K562 (cell line): Measurements from ENCODE around the gene MYO9A. TPM values are rescaled to one million over a fixed set of nuclear protein-coding genes. Genes with fewer than 3 reads are reported as not detected.

Experiments used
- CTCF ChIP-seq, 3 experiments: IDR thresholded peaks in 2 of 3; conservative IDR thresholded peaks in 1 of 3; 2 replicates each; pipeline ENCODE4 v1.5.1; 2011 to 2012; ENCODE audit warnings: low read length in 3 of 3, mild to moderate bottlenecking in 3 of 3, control low read depth in 2 of 3, improper control_type of control experiment in 1 of 3, inconsistent platforms in 1 of 3, low read depth in 1 of 3, mixed read lengths in 1 of 3, moderate library complexity in 1 of 3; ENCODE audit not compliant: insufficient read depth in 2 of 3
- IRF1 ChIP-seq: sonication (generic); formaldehyde crosslinking; IDR thresholded peaks from 2 replicates; pipeline ENCODE4 v1.8.0; 2022; ENCODE audit warnings: missing genetic modification reagents, mild to moderate bottlenecking, borderline replicate concordance
- MAZ ChIP-seq, 2 experiments: fragments of 450-650 bp in 1 of 2; sonication (generic) in 1 of 2; formaldehyde crosslinking; IDR thresholded peaks in 1 of 2; conservative IDR thresholded peaks in 1 of 2; 2 replicates each; pipeline versions ENCODE4 v1.4.0 to v1.5.0; 2020; ENCODE audit warnings: mild to moderate bottlenecking in 1 of 2, missing genetic modification reagents in 1 of 2
- SMC3 ChIP-seq: conservative IDR thresholded peaks from 2 replicates; pipeline ENCODE4 v1.6.1; 2011; ENCODE audit warnings: low read depth, low read length, improper control_type of control experiment; ENCODE audit not compliant: insufficient read depth
- STAG1 ChIP-seq: sonication (generic); formaldehyde crosslinking; IDR thresholded peaks from 2 replicates; pipeline ENCODE4 v1.5.0; 2020; ENCODE audit warnings: missing genetic modification reagents, borderline replicate concordance
- TARDBP ChIP-seq: fragments of 450-650 bp; IDR thresholded peaks from 2 replicates; pipeline ENCODE4 v1.6.1; 2016
- VEZF1 ChIP-seq: fragments of 200-800 bp; sonication (Bioruptor generic); IDR thresholded peaks from 2 replicates; pipeline ENCODE4 v1.6.1; 2017; ENCODE audit warnings: missing genetic modification characterization, missing compliant biosample characterization
- ZC3H11A ChIP-seq: IDR thresholded peaks from 2 replicates; pipeline ENCODE4 v1.6.1; 2012; ENCODE audit warnings: low read depth, low read length, improper control_type of control experiment
- polyA plus RNA-seq, 8 experiments: library from polyadenylated mRNA; depleted of rRNA in 4 of 8; stranded (reverse) in 5 of 8; unstranded in 3 of 8; fragments of >200 nt; fragmentation: Nextera tagmentation in 2 of 8; fragmentation: Illumina TruSeq in 1 of 8; extraction: Ambion mirVana in 2 of 8; extraction: Trizol in 1 of 8; gene quantifications; 2 replicates each; pipeline versions ENCODE4 v1.2.1 to v1.2.3, GENCODE V29; 2011 to 2014; ENCODE audit warnings: inconsistent platforms in 1 of 8, missing spikeins in 1 of 8
- total RNA-seq, 7 experiments: library from RNA; depleted of rRNA in 6 of 7; stranded (reverse); fragments of >200 nt in 6 of 7; fragmentation: Illumina TruSeq in 2 of 7; extraction: Trizol in 2 of 7; gene quantifications; 2 replicates each; pipeline versions ENCODE4 v1.2.1 to v1.2.3, GENCODE V29; 2011 to 2021; ENCODE audit warnings: low replicate concordance in 1 of 7

MYO9A gene
- total and polyA plus RNA-seq, 9 of the 15 experiments (the other 6 are each of a cell fraction or from before 2014, with no cell fraction given), result 1.9 to 15.4 (median 5.8) TPM

DNA sequence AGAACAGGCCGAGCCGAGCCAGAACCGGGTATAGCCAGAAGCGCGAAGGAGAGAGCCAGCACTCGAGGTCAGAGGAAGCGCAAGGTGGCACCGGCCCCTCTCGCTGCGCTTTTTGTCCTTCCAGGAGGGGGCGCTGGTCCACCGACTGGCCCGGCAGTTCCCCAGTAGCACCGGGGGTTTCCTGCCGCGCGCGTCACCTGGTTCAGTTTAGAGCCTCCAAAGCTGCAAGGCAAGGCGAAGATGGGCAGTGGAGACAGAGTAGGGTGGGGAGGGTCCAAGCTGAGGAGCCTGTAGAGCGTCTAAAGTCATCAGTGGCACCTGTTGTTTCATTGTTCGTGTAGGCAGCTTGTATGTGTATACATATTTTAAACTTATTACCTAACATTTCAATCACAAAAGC lies 315.2 kb downstream of the MYO9A start (continued):
- TF ChIP-seq VEZF1 (CRISPR knock-in tag), result no peak
- TF ChIP-seq TARDBP, result no peak
- peak; percentile 25; the same call in 1 of the 2 replicates for TF ChIP-seq SMC3
- peak; percentile 26; the same call in 1 of the 2 replicates for TF ChIP-seq STAG1 (CRISPR knock-in tag)
- no peak for TF ChIP-seq IRF1 (CRISPR knock-in tag)
- 0 out of 4 replicates have a peak, but pooled peaks of 1 of the 2 experiments have one; percentile 40 for TF ChIP-seq MAZ (CRISPR knock-in tag; conservative IDR thresholded peaks at IDR 0.05 in 1 of 2, IDR thresholded peaks at IDR 0.05 in 1 of 2)
- TF ChIP-seq ZC3H11A, result no peak
- peak; percentile 69 to 82 (median 74) for TF ChIP-seq CTCF (IDR thresholded peaks at IDR 0.05 in 2 of 3, conservative IDR thresholded peaks at IDR 0.05 in 1 of 3; ENCODE audit: insufficient read depth in 2 of 3, low read depth in 1 of 3, low read length in 3 of 3)
